ENCODE measurements around the gene PHC3.
"Not testable (repeated sequence)": the region's sequence is repeated elsewhere in the genome, so short reads cannot be mapped to it uniquely, and the experiment has no call there.

The PHC3 gene

GRCh38 chr3:170128977-170129431 is 52.5 kb downstream of the PHC3 start:
- peak; percentile 58 for DNase-seq (ENCODE audit: low read depth)

GRCh38 chr3:170128259-170128976 is 53.1 kb downstream of the PHC3 start:
- no peak for DNase-seq (ENCODE audit: low read depth)

GRCh38 chr3:170117134-170117533 is 64.4 kb downstream of the PHC3 start:
- DNase-seq (ENCODE audit: low read depth) = peak; percentile 39

- not testable (repeated sequence) for DNase-seq (ENCODE audit: low read depth)
Measured at GRCh38 chr3:170114165-170114564, 67.4 kb downstream of the PHC3 start.

GRCh38 chr3:170111147-170111771 is 70.3 kb downstream of the PHC3 start:
- DNase-seq (ENCODE audit: low read depth) = no peak

GRCh38 chr3:170109579-170110293 is 71.8 kb downstream of the PHC3 start:
- DNase-seq (ENCODE audit: low read depth) = no peak

GRCh38 chr3:170108955-170109354 is 72.6 kb downstream of the PHC3 start:
- no peak for DNase-seq (ENCODE audit: low read depth)

GRCh38 chr3:170107941-170108340 is 73.6 kb downstream of the PHC3 start:
- DNase-seq (ENCODE audit: low read depth) = no peak

- no peak for DNase-seq (ENCODE audit: low read depth)
Measured at GRCh38 chr3:170102431-170102830, 79.1 kb downstream of the PHC3 start.

- no peak for DNase-seq (ENCODE audit: low read depth)
Measured at GRCh38 chr3:170100944-170101343, 80.6 kb downstream of the PHC3 start.

GRCh38 chr3:170098753-170099152 is 82.8 kb downstream of the PHC3 start:
- no peak for DNase-seq (ENCODE audit: low read depth)

- DNase-seq (ENCODE audit: low read depth) = no peak
Measured at GRCh38 chr3:170096342-170096741, 85.2 kb downstream of the PHC3 start.

GRCh38 chr3:170095771-170096170 is 85.8 kb downstream of the PHC3 start:
- no peak for DNase-seq (ENCODE audit: low read depth)

GRCh38 chr3:170092907-170093306 is 88.6 kb downstream of the PHC3 start:
- no peak for DNase-seq (ENCODE audit: low read depth)

- no peak for DNase-seq (ENCODE audit: low read depth)
Measured at GRCh38 chr3:170090601-170090981, 90.9 kb downstream of the PHC3 start.

- no peak for DNase-seq (ENCODE audit: low read depth)
Measured at GRCh38 chr3:170089862-170090600, 91.5 kb downstream of the PHC3 start.

- no peak for DNase-seq (ENCODE audit: low read depth)
Measured at GRCh38 chr3:170085396-170085795, 96.1 kb downstream of the PHC3 start.

- DNase-seq (ENCODE audit: low read depth) = no peak
Measured at GRCh38 chr3:170083343-170083742, 98.2 kb downstream of the PHC3 start.

- peak; percentile 18 for DNase-seq (ENCODE audit: low read depth)
Measured at GRCh38 chr3:170081079-170081741, 100.3 kb downstream of the PHC3 start.

GRCh38 chr3:170080605-170081004 is 100.9 kb downstream of the PHC3 start:
- no peak for DNase-seq (ENCODE audit: low read depth)

GRCh38 chr3:170079536-170080165 is 101.9 kb downstream of the PHC3 start:
- no peak for DNase-seq (ENCODE audit: low read depth)
